Right lobe of liver (tissue), 4 donors: ENCODE measurements around the gene VCAM1.

Experiments
- POLR2A ChIP-seq: fragments of 450-650 bp; IDR thresholded peaks from one replicate; pipeline ENCODE4 v1.6.1; 2017; ENCODE audit warnings: antibody characterized with exemption, mild to moderate bottlenecking
- TF ChIP-seq, protein P1 (sequence below), 4 donors: fragments of 200-600 bp in 3 of 4; fragments of 450-650 bp in 1 of 4; IDR thresholded peaks; one replicate each; pipeline versions ENCODE4 v1.5.1 to v1.8.0; 2016 to 2022; ENCODE audit warnings: antibody characterized with exemption in 4 of 4, mild to moderate bottlenecking in 2 of 4
- donor health status: DM: no; HTN: no; CAD: no.
- donor health status: DM: no; HTN: no; CAD: no.
- donor health status: DM: no; HTN: yes; CAD: no.

DNA sequence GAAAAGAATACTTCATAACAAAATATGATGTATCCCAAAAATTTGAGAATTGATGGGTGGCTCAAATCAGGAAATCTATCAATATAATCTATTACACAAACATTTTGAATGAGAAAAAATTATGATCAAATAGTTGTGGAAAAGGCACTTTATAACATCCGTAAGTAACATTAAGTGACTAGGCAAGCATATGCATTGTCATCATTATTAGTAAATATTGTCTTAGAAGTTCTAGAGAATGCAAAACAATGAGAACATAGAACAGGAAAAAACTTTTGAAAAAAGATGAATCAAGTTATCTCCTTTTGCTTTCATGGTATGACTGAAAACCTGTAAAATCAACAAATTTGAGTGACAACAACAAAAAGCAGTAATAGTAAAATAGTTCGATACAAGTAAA, 42.9 kb downstream of the VCAM1 start:
- TF ChIP-seq, protein P1, sequence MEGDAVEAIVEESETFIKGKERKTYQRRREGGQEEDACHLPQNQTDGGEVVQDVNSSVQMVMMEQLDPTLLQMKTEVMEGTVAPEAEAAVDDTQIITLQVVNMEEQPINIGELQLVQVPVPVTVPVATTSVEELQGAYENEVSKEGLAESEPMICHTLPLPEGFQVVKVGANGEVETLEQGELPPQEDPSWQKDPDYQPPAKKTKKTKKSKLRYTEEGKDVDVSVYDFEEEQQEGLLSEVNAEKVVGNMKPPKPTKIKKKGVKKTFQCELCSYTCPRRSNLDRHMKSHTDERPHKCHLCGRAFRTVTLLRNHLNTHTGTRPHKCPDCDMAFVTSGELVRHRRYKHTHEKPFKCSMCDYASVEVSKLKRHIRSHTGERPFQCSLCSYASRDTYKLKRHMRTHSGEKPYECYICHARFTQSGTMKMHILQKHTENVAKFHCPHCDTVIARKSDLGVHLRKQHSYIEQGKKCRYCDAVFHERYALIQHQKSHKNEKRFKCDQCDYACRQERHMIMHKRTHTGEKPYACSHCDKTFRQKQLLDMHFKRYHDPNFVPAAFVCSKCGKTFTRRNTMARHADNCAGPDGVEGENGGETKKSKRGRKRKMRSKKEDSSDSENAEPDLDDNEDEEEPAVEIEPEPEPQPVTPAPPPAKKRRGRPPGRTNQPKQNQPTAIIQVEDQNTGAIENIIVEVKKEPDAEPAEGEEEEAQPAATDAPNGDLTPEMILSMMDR (IDR thresholded peaks at IDR 0.05), result no peak
- TF ChIP-seq POLR2A, result no peak
